PC-3 (cell line): ENCODE results near the gene CDKN2AIP.

Source experiments
- EZH2 ChIP-seq: fragments of 300-600 bp; sonication (generic); IDR thresholded peaks from one replicate; pipeline ENCODE4 v1.6.1; 2017; ENCODE audit warnings: antibody characterized with exemption, mild to moderate bottlenecking, low read length; ENCODE audit not compliant: unreplicated experiment
- TF ChIP-seq, protein P1 (sequence below): fragments of 300-600 bp; sonication (generic); conservative IDR thresholded peaks from 2 replicates; pipeline ENCODE4 v1.5.1; 2017; ENCODE audit warnings: antibody characterized with exemption, low read depth, mild to moderate bottlenecking, low read length

GRCh38 chr4:183429489-183429888, 14.9 kb upstream of the CDKN2AIP start:
- TF ChIP-seq, protein P1, sequence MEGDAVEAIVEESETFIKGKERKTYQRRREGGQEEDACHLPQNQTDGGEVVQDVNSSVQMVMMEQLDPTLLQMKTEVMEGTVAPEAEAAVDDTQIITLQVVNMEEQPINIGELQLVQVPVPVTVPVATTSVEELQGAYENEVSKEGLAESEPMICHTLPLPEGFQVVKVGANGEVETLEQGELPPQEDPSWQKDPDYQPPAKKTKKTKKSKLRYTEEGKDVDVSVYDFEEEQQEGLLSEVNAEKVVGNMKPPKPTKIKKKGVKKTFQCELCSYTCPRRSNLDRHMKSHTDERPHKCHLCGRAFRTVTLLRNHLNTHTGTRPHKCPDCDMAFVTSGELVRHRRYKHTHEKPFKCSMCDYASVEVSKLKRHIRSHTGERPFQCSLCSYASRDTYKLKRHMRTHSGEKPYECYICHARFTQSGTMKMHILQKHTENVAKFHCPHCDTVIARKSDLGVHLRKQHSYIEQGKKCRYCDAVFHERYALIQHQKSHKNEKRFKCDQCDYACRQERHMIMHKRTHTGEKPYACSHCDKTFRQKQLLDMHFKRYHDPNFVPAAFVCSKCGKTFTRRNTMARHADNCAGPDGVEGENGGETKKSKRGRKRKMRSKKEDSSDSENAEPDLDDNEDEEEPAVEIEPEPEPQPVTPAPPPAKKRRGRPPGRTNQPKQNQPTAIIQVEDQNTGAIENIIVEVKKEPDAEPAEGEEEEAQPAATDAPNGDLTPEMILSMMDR: no peak
- no peak for TF ChIP-seq EZH2
